ENCODE results near the gene NTRK1.

NTRK1 gene

DNA sequence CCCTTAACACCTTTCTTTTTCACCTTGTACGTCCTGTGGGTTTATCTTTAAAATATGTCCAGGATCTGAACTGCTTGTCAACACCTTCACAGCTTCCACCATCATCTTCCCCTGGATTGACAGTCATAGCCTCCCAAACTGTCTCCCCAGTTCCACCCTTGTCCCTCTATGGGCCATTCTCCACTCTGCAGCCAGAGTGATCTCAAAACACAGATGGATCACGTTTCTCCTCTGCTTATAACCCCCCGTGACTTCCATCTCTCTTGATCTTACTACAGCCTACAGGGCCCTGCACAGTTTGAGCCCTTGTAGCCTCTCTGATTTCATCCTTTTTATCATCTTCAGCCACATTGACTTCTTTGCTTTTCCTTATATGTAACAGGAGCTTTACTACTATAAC, 6.0 kb upstream of the NTRK1 start:
- Histone ChIP-seq H3K4me2 (no peak overlapping the region), H3K9ac (no peak overlapping the region), H3K36me3 (ENCODE audit: insufficient read depth) (no peaks in the 10 kb centered on the region), H3K27ac (no peak overlapping the region), H3K4me1 (ENCODE audit: low read depth, poor library complexity, severe bottlenecking) (peaks cover 5% of the 10 kb centered on the region), H2AFZ (ENCODE audit: low read depth) (no peak overlapping the region), H3K79me2 (ENCODE audit: insufficient read depth, low read depth) (no peaks in the 10 kb centered on the region), H3K27me3 (ENCODE audit: insufficient read depth, low read depth) (peaks cover 63% of the 10 kb centered on the region), H3K4me3 (IDR thresholded peaks at IDR 0.05; ENCODE audit: insufficient read depth, low read depth, low read length) (no peak overlapping the region), H4K20me1 (ENCODE audit: insufficient read depth) (no peaks in the 10 kb centered on the region)
- TF ChIP-seq CTCF (conservative IDR thresholded peaks at IDR 0.05; ENCODE audit: low read depth, low read length): no peak

GRCh38 chr1:156856282-156856785, 4.3 kb upstream of the NTRK1 start:
- no peak overlapping the region for H3K27ac ChIP-seq
- H3K4me1 ChIP-seq (ENCODE audit: low read depth, poor library complexity, severe bottlenecking): peaks cover 22% of the 10 kb centered on the region
- no peak overlapping the region for H3K9ac ChIP-seq
- H3K4me2 ChIP-seq: no peak overlapping the region
- no peaks in the 10 kb centered on the region for H3K79me2 ChIP-seq (ENCODE audit: insufficient read depth, low read depth)
- H2AFZ ChIP-seq (ENCODE audit: low read depth): no peak overlapping the region
- H3K36me3 ChIP-seq (ENCODE audit: insufficient read depth): no peaks in the 10 kb centered on the region
- no peaks in the 10 kb centered on the region for H4K20me1 ChIP-seq (ENCODE audit: insufficient read depth)
- no peak overlapping the region for H3K4me3 ChIP-seq (IDR thresholded peaks at IDR 0.05; ENCODE audit: insufficient read depth, low read depth, low read length)
- H3K27me3 ChIP-seq (ENCODE audit: insufficient read depth, low read depth): peaks cover 80% of the 10 kb centered on the region
- no peak for TF ChIP-seq CTCF (conservative IDR thresholded peaks at IDR 0.05; ENCODE audit: low read depth, low read length)

DNA sequence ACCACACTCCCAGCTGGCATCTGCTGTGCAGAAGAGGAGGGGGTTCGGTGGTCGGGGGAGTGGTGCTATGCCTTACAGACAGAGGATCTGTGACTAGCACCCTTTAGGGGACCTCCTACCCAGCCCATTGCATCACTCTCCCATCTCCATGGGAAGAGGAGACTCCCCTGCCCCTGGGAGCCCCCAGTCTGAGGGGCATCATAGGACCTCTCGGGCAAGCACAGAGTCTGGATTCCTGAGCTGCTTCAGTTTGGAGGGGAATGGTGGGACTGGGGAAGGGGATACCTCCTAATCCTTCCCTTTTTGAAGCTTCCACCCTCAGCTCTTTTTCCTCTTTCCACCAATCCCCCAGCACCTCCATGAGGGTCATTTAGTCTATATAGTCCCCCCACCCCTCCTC, 3.1 kb upstream of the NTRK1 start:
- Histone ChIP-seq H2AFZ (ENCODE audit: low read depth) (no peak overlapping the region), H3K79me2 (ENCODE audit: insufficient read depth, low read depth) (no peaks in the 10 kb centered on the region), H3K9ac (no peak overlapping the region), H3K27me3 (ENCODE audit: insufficient read depth, low read depth) (peaks cover 85% of the 10 kb centered on the region), H4K20me1 (ENCODE audit: insufficient read depth) (no peaks in the 10 kb centered on the region), H3K4me2 (no peak overlapping the region), H3K4me1 (ENCODE audit: low read depth, poor library complexity, severe bottlenecking) (peaks cover 22% of the 10 kb centered on the region), H3K36me3 (ENCODE audit: insufficient read depth) (no peaks in the 10 kb centered on the region), H3K4me3 (IDR thresholded peaks at IDR 0.05; ENCODE audit: insufficient read depth, low read depth, low read length) (no peak overlapping the region), H3K27ac (no peak overlapping the region)
- no peak for TF ChIP-seq CTCF (conservative IDR thresholded peaks at IDR 0.05; ENCODE audit: low read depth, low read length)

DNA sequence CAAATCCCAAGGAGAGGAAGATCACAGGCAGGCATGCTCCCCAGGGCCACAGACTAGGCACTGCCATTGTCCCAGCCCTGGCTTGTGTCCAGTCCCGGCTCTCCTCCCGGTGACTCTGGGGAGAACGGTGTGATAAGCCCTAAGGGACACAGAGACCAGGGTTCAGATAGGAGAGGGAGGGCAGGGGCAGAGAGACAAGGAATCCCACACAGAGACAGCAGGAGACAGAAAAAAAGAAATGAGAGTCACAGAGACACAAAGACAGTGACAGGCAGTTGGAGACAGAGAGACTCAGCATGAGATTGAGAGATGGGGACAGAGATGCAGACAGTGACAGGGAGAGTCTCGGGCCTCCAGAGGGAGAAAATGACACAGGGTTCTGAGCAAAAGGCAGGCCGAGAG, 2.1 kb upstream of the NTRK1 start:
- no peak overlapping the region for H3K27ac ChIP-seq
- H3K27me3 ChIP-seq (ENCODE audit: insufficient read depth, low read depth): peaks cover 83% of the 10 kb centered on the region
- H3K4me3 ChIP-seq (IDR thresholded peaks at IDR 0.05; ENCODE audit: insufficient read depth, low read depth, low read length): no peak overlapping the region
- H4K20me1 ChIP-seq (ENCODE audit: insufficient read depth): no peaks in the 10 kb centered on the region
- H3K4me1 ChIP-seq (ENCODE audit: low read depth, poor library complexity, severe bottlenecking): peaks cover 28% of the 10 kb centered on the region
- no peaks in the 10 kb centered on the region for H3K79me2 ChIP-seq (ENCODE audit: insufficient read depth, low read depth)
- H2AFZ ChIP-seq (ENCODE audit: low read depth): no peak overlapping the region
- no peak overlapping the region for H3K9ac ChIP-seq
- no peak overlapping the region for H3K4me2 ChIP-seq
- TF ChIP-seq CTCF (conservative IDR thresholded peaks at IDR 0.05; ENCODE audit: low read depth, low read length): no peak
- H3K36me3 ChIP-seq (ENCODE audit: insufficient read depth): no peaks in the 10 kb centered on the region

All from KMS-11 (cell line).